OCI-LY1 (cell line): Measurements from ENCODE around the gene TBCA.
"Not testable (repeated sequence)": the region's sequence is repeated elsewhere in the genome, so short reads cannot be mapped to it uniquely, and the experiment has no call there.

Source experiments
- H2AFZ ChIP-seq: fragments of 200-600 bp; sonication (generic), shearing (Covaris generic); 2 replicates; pipeline ENCODE4 v1.6.0; 2014; ENCODE audit warnings: antibody characterized with exemption, mild to moderate bottlenecking, low read length
- H3F3A ChIP-seq: fragments of 200-600 bp; sonication (generic), shearing (Covaris generic); 2 replicates; pipeline ENCODE4 v1.6.0; 2014; ENCODE audit warnings: mild to moderate bottlenecking, antibody characterized with exemption, low read length, moderate library complexity; ENCODE audit not compliant: insufficient read depth
- H3K27ac ChIP-seq: fragments of 200-600 bp; sonication (generic); 2 replicates; pipeline ENCODE4 v1.5.1; 2014; ENCODE audit warnings: low read length, mixed run types, mild to moderate bottlenecking, low read depth; ENCODE audit not compliant: poor library complexity, severe bottlenecking
- H3K27me3 ChIP-seq: fragments of 200-600 bp; sonication (generic); 2 replicates; pipeline ENCODE4 v1.6.0; 2014; ENCODE audit warnings: antibody characterized with exemption, mild to moderate bottlenecking, low read length, moderate library complexity; ENCODE audit not compliant: insufficient read depth
- H3K36me3 ChIP-seq: fragments of 200-600 bp; sonication (generic); 2 replicates; pipeline ENCODE4 v1.6.1; 2014; ENCODE audit warnings: mild to moderate bottlenecking, antibody characterized with exemption, low read length, moderate library complexity, mixed read lengths; ENCODE audit not compliant: insufficient read depth
- H3K4me1 ChIP-seq: fragments of 200-600 bp; sonication (generic); 2 replicates; pipeline ENCODE4 v1.5.1; 2014; ENCODE audit warnings: mild to moderate bottlenecking, low read length, moderate library complexity; ENCODE audit not compliant: insufficient read depth, severe bottlenecking
- H3K4me2 ChIP-seq: fragments of 200-600 bp; sonication (generic), shearing (Covaris generic); 2 replicates; pipeline ENCODE4 v1.6.1; 2014; ENCODE audit warnings: low read length
- H3K4me3 ChIP-seq: fragments of 200-600 bp; sonication (generic); 2 replicates; pipeline ENCODE4 v1.5.1; 2014; ENCODE audit warnings: low read length, low read depth, mild to moderate bottlenecking, mixed read lengths; ENCODE audit not compliant: poor library complexity, severe bottlenecking
- H3K79me2 ChIP-seq: fragments of 200-600 bp; shearing (Covaris generic); 2 replicates; pipeline ENCODE4 v1.6.1; 2016; ENCODE audit warnings: mixed run types, low read length, mixed read lengths; ENCODE audit not compliant: insufficient read depth
- H3K9ac ChIP-seq: fragments of 200-600 bp; sonication (generic), shearing (Covaris generic); 2 replicates; pipeline ENCODE4 v1.6.1; 2014; ENCODE audit warnings: mild to moderate bottlenecking, low read length, mixed read lengths
- H3K9me2 ChIP-seq: fragments of 200-600 bp; sonication (generic), shearing (Covaris generic); 2 replicates; pipeline ENCODE4 v1.6.1; 2014; ENCODE audit warnings: low read depth, mild to moderate bottlenecking, low read length, mixed read lengths
- H3K9me3 ChIP-seq: fragments of 200-600 bp; shearing (Covaris generic); 2 replicates; pipeline ENCODE4 v1.6.1; 2014; ENCODE audit warnings: low read length, mixed read lengths
- H4K20me1 ChIP-seq: fragments of 200-600 bp; sonication (generic), shearing (Covaris generic); 2 replicates; pipeline ENCODE4 v1.6.0; 2016; ENCODE audit warnings: mild to moderate bottlenecking, low read length; ENCODE audit not compliant: insufficient read depth
- EZH2 ChIP-seq: fragments of 200-600 bp; sonication (generic), shearing (Covaris generic); IDR thresholded peaks from 2 replicates; pipeline ENCODE4 v1.8.0; 2017; ENCODE audit warnings: borderline replicate concordance, mixed run types, mild to moderate bottlenecking, antibody characterized with exemption, low read length, moderate library complexity, mixed read lengths
- TF ChIP-seq, protein P1 (sequence below): fragments of 200-600 bp; sonication (generic), shearing (Covaris generic); IDR thresholded peaks from 2 replicates; pipeline ENCODE4 v1.5.1; 2017; ENCODE audit warnings: mild to moderate bottlenecking, antibody characterized with exemption, low read length, moderate library complexity, mixed read lengths

The TBCA gene

DNA sequence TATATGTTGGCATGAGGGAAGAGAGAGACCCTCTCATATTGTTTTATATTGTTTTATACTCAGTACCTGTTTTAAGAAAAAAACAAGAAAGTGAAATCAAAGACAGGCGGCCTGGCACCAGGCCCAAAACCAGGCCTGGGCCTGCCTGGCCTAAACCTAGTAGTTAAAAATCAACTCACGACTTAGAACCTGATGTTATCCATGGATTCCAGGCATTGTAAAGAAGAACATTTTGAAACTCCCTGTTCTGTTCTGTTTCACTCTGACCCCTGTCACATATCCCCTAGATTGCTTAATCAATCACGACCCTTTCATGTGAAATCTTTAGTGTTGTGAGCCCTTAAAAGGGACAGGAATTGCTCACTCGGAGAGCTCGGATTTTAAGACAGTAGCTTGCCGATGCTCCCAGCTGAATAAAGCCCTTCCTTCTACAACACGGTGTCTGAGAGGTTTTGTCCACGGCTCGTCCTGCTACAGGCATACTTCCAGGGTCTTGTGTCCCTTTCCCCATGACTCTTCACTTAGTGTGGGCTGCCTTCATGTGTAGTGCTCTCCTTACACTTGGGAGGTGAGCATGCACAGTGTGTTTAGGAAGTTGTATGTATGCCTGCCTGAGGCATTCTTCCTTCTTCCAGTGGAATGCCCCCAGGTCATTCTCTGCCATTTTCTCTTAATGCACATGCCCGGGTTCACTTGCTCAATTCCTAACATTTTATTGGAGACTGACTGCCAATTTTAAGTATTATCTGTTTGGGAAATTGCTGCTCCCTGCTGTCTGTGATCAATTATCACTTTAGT, 17.8 kb downstream of the TBCA start:
- H3K4me3 ChIP-seq, result no peak overlapping the region
- H3K4me2 ChIP-seq, result no peak overlapping the region
- H2AFZ ChIP-seq, result no peak overlapping the region
- no peak overlapping the region for H3K27ac ChIP-seq
- H3K27me3 ChIP-seq, result no peaks in the 10 kb centered on the region
- TF ChIP-seq, protein P1, sequence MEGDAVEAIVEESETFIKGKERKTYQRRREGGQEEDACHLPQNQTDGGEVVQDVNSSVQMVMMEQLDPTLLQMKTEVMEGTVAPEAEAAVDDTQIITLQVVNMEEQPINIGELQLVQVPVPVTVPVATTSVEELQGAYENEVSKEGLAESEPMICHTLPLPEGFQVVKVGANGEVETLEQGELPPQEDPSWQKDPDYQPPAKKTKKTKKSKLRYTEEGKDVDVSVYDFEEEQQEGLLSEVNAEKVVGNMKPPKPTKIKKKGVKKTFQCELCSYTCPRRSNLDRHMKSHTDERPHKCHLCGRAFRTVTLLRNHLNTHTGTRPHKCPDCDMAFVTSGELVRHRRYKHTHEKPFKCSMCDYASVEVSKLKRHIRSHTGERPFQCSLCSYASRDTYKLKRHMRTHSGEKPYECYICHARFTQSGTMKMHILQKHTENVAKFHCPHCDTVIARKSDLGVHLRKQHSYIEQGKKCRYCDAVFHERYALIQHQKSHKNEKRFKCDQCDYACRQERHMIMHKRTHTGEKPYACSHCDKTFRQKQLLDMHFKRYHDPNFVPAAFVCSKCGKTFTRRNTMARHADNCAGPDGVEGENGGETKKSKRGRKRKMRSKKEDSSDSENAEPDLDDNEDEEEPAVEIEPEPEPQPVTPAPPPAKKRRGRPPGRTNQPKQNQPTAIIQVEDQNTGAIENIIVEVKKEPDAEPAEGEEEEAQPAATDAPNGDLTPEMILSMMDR, result no peak
- TF ChIP-seq EZH2, result no peak
- no peaks in the 10 kb centered on the region for H4K20me1 ChIP-seq
- H3K9ac ChIP-seq, result no peak overlapping the region
- H3F3A ChIP-seq, result no peaks in the 10 kb centered on the region
- no peaks in the 10 kb centered on the region for H3K9me2 ChIP-seq
- H3K36me3 ChIP-seq, result peaks cover 30% of the 10 kb centered on the region
- peaks cover 1% of the 10 kb centered on the region; the same call in 1 of the 2 replicates for H3K9me3 ChIP-seq
- peaks cover 77% of the 10 kb centered on the region for H3K79me2 ChIP-seq
- H3K4me1 ChIP-seq, result no peaks in the 10 kb centered on the region

DNA sequence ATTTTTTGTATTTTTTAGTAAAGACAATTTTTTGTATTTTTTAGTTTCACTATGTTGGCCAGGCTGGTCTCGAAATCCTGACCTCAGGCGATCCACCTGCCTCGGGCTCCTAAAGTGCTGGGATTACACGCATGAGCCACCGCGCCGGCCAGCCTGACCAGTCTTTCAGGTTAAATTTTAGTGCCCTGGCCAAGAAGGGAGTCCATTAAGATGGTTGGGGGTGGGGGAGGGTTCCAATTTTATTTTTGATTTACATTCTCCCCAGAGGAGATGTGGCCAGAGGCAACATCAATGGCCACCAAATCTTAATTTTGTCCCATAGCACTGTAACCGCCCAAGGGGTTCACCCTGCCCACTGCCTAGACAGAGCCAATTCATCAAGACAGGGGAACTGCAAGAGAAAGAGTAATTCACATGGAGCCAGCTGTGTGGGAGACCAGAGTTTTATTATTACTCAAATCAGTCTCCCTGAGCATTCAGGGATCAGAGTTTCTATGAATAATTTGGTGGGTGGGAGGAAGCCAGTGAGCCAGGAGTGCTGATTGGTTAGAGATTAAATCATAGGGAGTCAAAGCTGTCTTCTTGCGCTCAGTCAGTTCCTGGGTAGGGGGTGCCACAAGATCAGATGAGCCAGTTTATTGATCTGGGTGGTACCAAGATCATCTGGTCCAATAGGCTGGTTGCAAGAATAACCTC, 24.7 kb downstream of the TBCA start:
- Histone ChIP-seq H3K9me3 (no peaks in the 10 kb centered on the region), H3K9ac (no peak overlapping the region), H3K4me2 (no peak overlapping the region), H3K4me1 (no peaks in the 10 kb centered on the region), H3K27me3 (no peaks in the 10 kb centered on the region), H3K4me3 (no peak overlapping the region), H3K36me3 (no peaks in the 10 kb centered on the region; the same call in 1 of the 2 replicates), H4K20me1 (no peaks in the 10 kb centered on the region), H3K79me2 (peaks cover 88% of the 10 kb centered on the region), H2AFZ (no peak overlapping the region), H3K9me2 (no peaks in the 10 kb centered on the region), H3F3A (no peaks in the 10 kb centered on the region), H3K27ac (no peak overlapping the region)
- TF ChIP-seq EZH2, result no peak
- TF ChIP-seq, protein P1, result no peak

DNA sequence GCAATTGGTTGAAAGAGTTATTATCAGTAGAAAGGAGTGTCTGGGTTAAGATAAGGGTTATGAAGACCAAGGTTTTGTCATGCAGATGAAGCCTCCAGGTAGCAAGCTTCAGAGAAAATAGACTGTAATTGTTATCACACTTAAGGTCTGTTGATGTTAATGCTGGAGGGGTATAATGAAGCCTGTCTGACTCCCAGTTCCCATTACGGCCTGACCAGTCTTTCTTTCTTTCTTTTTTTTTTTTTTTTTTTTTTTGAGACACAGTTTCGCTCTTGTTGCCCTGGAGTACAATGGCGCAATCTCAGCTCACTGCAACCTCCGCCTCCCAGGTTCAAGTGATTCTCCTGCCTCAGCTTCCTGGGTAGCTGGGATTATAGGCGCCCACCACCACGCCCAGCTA, 25.2 kb downstream of the TBCA start:
- H3K27me3 ChIP-seq, H3K27ac ChIP-seq, H3K9ac ChIP-seq, H3K4me3 ChIP-seq, H3K4me2 ChIP-seq, H3K9me2 ChIP-seq, H3K9me3 ChIP-seq, H2AFZ ChIP-seq, H3K4me1 ChIP-seq, H3F3A ChIP-seq, H3K36me3 ChIP-seq, H4K20me1 ChIP-seq: not testable (repeated sequence)
- H3K79me2 ChIP-seq, result peaks cover 86% of the 10 kb centered on the region
